Lung microvascular endothelial cell (primary cell): Measurements from ENCODE around the gene FGF6. TPM values are rescaled to one million over a fixed set of nuclear protein-coding genes. Genes with fewer than 3 reads are reported as not detected.
"Not testable (repeated sequence)": the region's sequence is repeated elsewhere in the genome, so short reads cannot be mapped to it uniquely, and the experiment has no call there.

ENCODE experiments used
- DNase-seq, 2 donors: peaks; one replicate each; pipeline versions ENCODE4 v3.0.0 to v3.0.0-alpha.2; 2010; ENCODE audit warnings: low read depth in 2 of 2
- total RNA-seq: library from RNA; depleted of rRNA; stranded (reverse); fragments of >200 nt; gene quantifications from 2 replicates; pipeline ENCODE4 v1.2.1, GENCODE V29; 2014

The FGF6 gene
- total RNA-seq: not detected in 2 replicates

GRCh38 chr12:4445156-4446101 lies at the start of gene FGF6:
FGF6 (minus strand) TSS chr12:4445815; CDS start chr12:4445570, 245 bp downstream.
- DNase-seq: no peak

- no peak for DNase-seq
These were observed 45.4 kb upstream of the FGF6 start for GRCh38 chr12:4490973-4491372.

GRCh38 chr12:4489556-4489955 lies 43.9 kb upstream of the FGF6 start:
- DNase-seq: no peak

GRCh38 chr12:4486980-4487379 lies 41.4 kb upstream of the FGF6 start:
- no peak for DNase-seq

- no peak for DNase-seq
These were observed 40.6 kb upstream of the FGF6 start for GRCh38 chr12:4486049-4486699.

GRCh38 chr12:4483885-4484823 lies 38.5 kb upstream of the FGF6 start:
- peak; percentile 2 to 10 for DNase-seq

GRCh38 chr12:4482936-4483335 lies 37.3 kb upstream of the FGF6 start:
- no peak for DNase-seq

GRCh38 chr12:4478933-4479332 lies 33.3 kb upstream of the FGF6 start:
- no peak for DNase-seq

- no peak for DNase-seq
These were observed 31.5 kb upstream of the FGF6 start for GRCh38 chr12:4477129-4477528.

GRCh38 chr12:4472046-4472445 lies 26.4 kb upstream of the FGF6 start:
- DNase-seq: no peak

GRCh38 chr12:4471256-4471655 lies 25.6 kb upstream of the FGF6 start:
- no peak for DNase-seq

- DNase-seq: no peak
These were observed 23.4 kb upstream of the FGF6 start for GRCh38 chr12:4468994-4469393.

- no peak for DNase-seq
These were observed 15.1 kb upstream of the FGF6 start for GRCh38 chr12:4460761-4461160.

GRCh38 chr12:4455849-4456248 lies 10.2 kb upstream of the FGF6 start:
- not testable (repeated sequence) for DNase-seq

- no peak for DNase-seq
These were observed 8.8 kb upstream of the FGF6 start for GRCh38 chr12:4454315-4454860.

- no peak for DNase-seq
These were observed 6.1 kb upstream of the FGF6 start for GRCh38 chr12:4451694-4452093.

GRCh38 chr12:4450551-4451112 lies 5.0 kb upstream of the FGF6 start:
- DNase-seq: no peak

GRCh38 chr12:4449851-4450221 lies 4.2 kb upstream of the FGF6 start:
- no peak for DNase-seq

- DNase-seq: no peak
These were observed 3.6 kb upstream of the FGF6 start for GRCh38 chr12:4448943-4449850.

- DNase-seq: no peak
These were observed 2.8 kb upstream of the FGF6 start for GRCh38 chr12:4448371-4448940.
